Activated T-helper 2 cell treated with anti-CD3 and anti-CD28 coated beads, Interferon-gamma antibody, Interleukin-2, Interleukin-4, amounts not matched to agents 10 μg/mL and 5 μg/mL and 100 μg/mL, durations not matched to agents 14 hours and 24 hours and 36 hours (primary cell): ENCODE measurements around the gene NOP9. TPM values are rescaled to one million over a fixed set of nuclear protein-coding genes. Genes with fewer than 3 reads are reported as not detected.

Source experiments
- DNase-seq: peaks from one replicate; pipeline ENCODE4 v3.0.0; 2021; ENCODE audit warnings: low spot score
- H3K27ac Mint-ChIP-seq: one replicate; pipeline ENCODE4 v1.8.0; 2021; ENCODE audit warnings: mixed read lengths
- H3K27me3 Mint-ChIP-seq: one replicate; pipeline ENCODE4 v1.8.0; 2021; ENCODE audit warnings: low read depth, mixed read lengths
- H3K36me3 Mint-ChIP-seq: one replicate; pipeline ENCODE4 v1.8.0; 2021; ENCODE audit warnings: low read depth, mixed read lengths
- H3K4me1 Mint-ChIP-seq: one replicate; pipeline ENCODE4 v1.8.0; 2021; ENCODE audit warnings: low read depth, mixed read lengths
- H3K4me3 Mint-ChIP-seq: one replicate; pipeline ENCODE4 v1.8.0; 2021; ENCODE audit warnings: low read depth, mild to moderate bottlenecking, moderate library complexity, mixed read lengths
- H3K9me3 Mint-ChIP-seq: one replicate; pipeline ENCODE4 v1.8.0; 2021; ENCODE audit warnings: mixed read lengths
- intact Hi-C: fragments of 100-400 bp; cut with micrococcal nuclease; formaldehyde crosslinking; loops from one replicate; pipeline ENCODE4 v1.15.1; 2023
- total RNA-seq: library from RNA; stranded (reverse); gene quantifications from 2 replicates; pipeline ENCODE4 v1.2.3, GENCODE V29; 2022

NOP9 gene
- 39.7 and 42.0 TPM in 2 replicates for total RNA-seq

- H3K9me3 Mint-ChIP-seq = no peaks in the 10 kb centered on the region
- H3K27me3 Mint-ChIP-seq = no peaks in the 10 kb centered on the region
- H3K4me3 Mint-ChIP-seq = peak within 1 kb of the TSS; percentile 90
- H3K36me3 Mint-ChIP-seq = peaks cover 44% of the 10 kb centered on the region
- intact Hi-C loops = loop anchor here (1.0 to 5.0 kb wide), 3 partner anchors 28 to 287 kb away; partner anchors contain the start of genes MDP1 and RABGGTA
- H3K4me1 Mint-ChIP-seq = peaks cover 33% of the 10 kb centered on the region
- DNase-seq = peak; percentile 89
- peak within 1 kb of the TSS; percentile 88 for H3K27ac Mint-ChIP-seq
These were observed at the start of gene NOP9, which contains the start of gene DHRS1 for GRCh38 chr14:24299255-24300191. Gene NOP9 (plus strand): TSS chr14:24299850. CDS start chr14:24299955, 105 bp downstream. Gene DHRS1 (minus strand): TSS chr14:24299780. CDS start chr14:24299106, 674 bp downstream.

- H3K36me3 Mint-ChIP-seq = peaks cover 14% of the 10 kb centered on the region
- H3K27me3 Mint-ChIP-seq = no peaks in the 10 kb centered on the region
- no peaks in the 10 kb centered on the region for H3K9me3 Mint-ChIP-seq
- intact Hi-C loops = no loop called here
- H3K4me3 Mint-ChIP-seq = no peak overlapping the region
- DNase-seq = no peak
- H3K4me1 Mint-ChIP-seq = peaks cover 40% of the 10 kb centered on the region
- H3K27ac Mint-ChIP-seq = peak overlapping the region; percentile 44
These were observed 49.3 kb upstream of the NOP9 start for GRCh38 chr14:24250354-24250753.

- H3K27me3 Mint-ChIP-seq = no peaks in the 10 kb centered on the region
- no peak overlapping the region for H3K27ac Mint-ChIP-seq
- H3K4me3 Mint-ChIP-seq = no peak overlapping the region
- no peaks in the 10 kb centered on the region for H3K9me3 Mint-ChIP-seq
- no peak for DNase-seq
- H3K36me3 Mint-ChIP-seq = peaks cover 14% of the 10 kb centered on the region
- intact Hi-C loops = no loop called here
- peaks cover 37% of the 10 kb centered on the region for H3K4me1 Mint-ChIP-seq
These were observed 47.8 kb upstream of the NOP9 start for GRCh38 chr14:24251880-24252288.

GRCh38 chr14:24252289-24253124, 47.1 kb upstream of the NOP9 start:
- peaks cover 34% of the 10 kb centered on the region for H3K4me1 Mint-ChIP-seq
- no peaks in the 10 kb centered on the region for H3K27me3 Mint-ChIP-seq
- H3K9me3 Mint-ChIP-seq = no peaks in the 10 kb centered on the region
- no peak overlapping the region for H3K4me3 Mint-ChIP-seq
- H3K36me3 Mint-ChIP-seq = peaks cover 12% of the 10 kb centered on the region
- intact Hi-C loops = no loop called here
- H3K27ac Mint-ChIP-seq = no peak overlapping the region
- DNase-seq = no peak

GRCh38 chr14:24253936-24254335, 45.7 kb upstream of the NOP9 start:
- H3K36me3 Mint-ChIP-seq = peaks cover 12% of the 10 kb centered on the region
- intact Hi-C loops = no loop called here
- DNase-seq = no peak
- H3K9me3 Mint-ChIP-seq = no peaks in the 10 kb centered on the region
- no peak overlapping the region for H3K27ac Mint-ChIP-seq
- H3K4me1 Mint-ChIP-seq = peaks cover 24% of the 10 kb centered on the region
- no peaks in the 10 kb centered on the region for H3K27me3 Mint-ChIP-seq
- no peak overlapping the region for H3K4me3 Mint-ChIP-seq

GRCh38 chr14:24254630-24255392, 44.8 kb upstream of the NOP9 start:
- no peak for DNase-seq
- Mint-ChIP-seq H3K27ac (no peak overlapping the region), H3K9me3 (no peaks in the 10 kb centered on the region), H3K4me3 (no peak overlapping the region), H3K36me3 (peaks cover 10% of the 10 kb centered on the region), H3K4me1 (peaks cover 18% of the 10 kb centered on the region), H3K27me3 (no peaks in the 10 kb centered on the region)
- intact Hi-C loops = no loop called here

- no peak overlapping the region for H3K27ac Mint-ChIP-seq
- DNase-seq = no peak
- H3K36me3 Mint-ChIP-seq = peaks cover 10% of the 10 kb centered on the region
- intact Hi-C loops = no loop called here
- peaks cover 12% of the 10 kb centered on the region for H3K4me1 Mint-ChIP-seq
- no peaks in the 10 kb centered on the region for H3K27me3 Mint-ChIP-seq
- H3K4me3 Mint-ChIP-seq = no peak overlapping the region
- H3K9me3 Mint-ChIP-seq = no peaks in the 10 kb centered on the region
These were observed 44.2 kb upstream of the NOP9 start for GRCh38 chr14:24255438-24255837.

GRCh38 chr14:24255931-24256711, 43.5 kb upstream of the NOP9 start:
- Mint-ChIP-seq H3K27ac (no peak overlapping the region), H3K27me3 (no peaks in the 10 kb centered on the region), H3K9me3 (no peaks in the 10 kb centered on the region), H3K4me1 (peaks cover 5% of the 10 kb centered on the region), H3K36me3 (peaks cover 10% of the 10 kb centered on the region), H3K4me3 (no peak overlapping the region)
- intact Hi-C loops = no loop called here
- no peak for DNase-seq

- H3K27ac Mint-ChIP-seq = no peak overlapping the region
- H3K9me3 Mint-ChIP-seq = no peaks in the 10 kb centered on the region
- intact Hi-C loops = no loop called here
- H3K4me3 Mint-ChIP-seq = no peak overlapping the region
- DNase-seq = no peak
- peaks cover 10% of the 10 kb centered on the region for H3K36me3 Mint-ChIP-seq
- H3K4me1 Mint-ChIP-seq = no peaks in the 10 kb centered on the region
- H3K27me3 Mint-ChIP-seq = no peaks in the 10 kb centered on the region
These were observed 42.7 kb upstream of the NOP9 start for GRCh38 chr14:24256960-24257359.

GRCh38 chr14:24258119-24258518, 41.5 kb upstream of the NOP9 start:
- Mint-ChIP-seq H3K4me3 (no peak overlapping the region), H3K27ac (no peak overlapping the region), H3K27me3 (no peaks in the 10 kb centered on the region), H3K36me3 (peaks cover 10% of the 10 kb centered on the region), H3K9me3 (no peaks in the 10 kb centered on the region), H3K4me1 (no peaks in the 10 kb centered on the region)
- intact Hi-C loops = no loop called here
- no peak for DNase-seq

GRCh38 chr14:24258548-24259265, 40.9 kb upstream of the NOP9 start:
- Mint-ChIP-seq H3K27me3 (no peaks in the 10 kb centered on the region), H3K27ac (no peak overlapping the region), H3K36me3 (peaks cover 9% of the 10 kb centered on the region), H3K4me3 (no peak overlapping the region), H3K4me1 (no peaks in the 10 kb centered on the region), H3K9me3 (no peaks in the 10 kb centered on the region)
- intact Hi-C loops = no loop called here
- DNase-seq = no peak
